HepG2 (cell line): ENCODE data around the gene SAAL1. TPM values are rescaled to one million over a fixed set of nuclear protein-coding genes. Genes with fewer than 3 reads are reported as not detected.
A peak's percentile ranks its signal among the peaks of the same experiment; 100 is the strongest.

Experiments
- ADNP ChIP-seq: sonication (generic); formaldehyde crosslinking; IDR thresholded peaks from 2 replicates; pipeline ENCODE4 v1.4.0; 2020; ENCODE audit warnings: missing genetic modification reagents
- BRD4 ChIP-seq: sonication (generic); formaldehyde crosslinking; IDR thresholded peaks from 2 replicates; pipeline ENCODE4 v1.4.0; 2020; ENCODE audit warnings: missing genetic modification reagents
- CEBPZ ChIP-seq: IDR thresholded peaks from 2 replicates; pipeline ENCODE4 v1.6.1; 2012; ENCODE audit warnings: low read length, improper control_type of control experiment
- CENPBD1 ChIP-seq: sonication (generic); formaldehyde crosslinking; IDR thresholded peaks from 2 replicates; pipeline ENCODE4 v1.8.0; 2022; ENCODE audit warnings: missing genetic modification reagents, low read depth, mild to moderate bottlenecking, borderline replicate concordance
- CHD2 ChIP-seq: IDR thresholded peaks from 2 replicates; pipeline ENCODE4 v1.6.1; 2011; ENCODE audit warnings: low read depth, low read length, improper control_type of control experiment
- ELF1 ChIP-seq: sonication (generic); formaldehyde crosslinking; IDR thresholded peaks from 2 replicates; pipeline ENCODE4 v1.4.0; 2020; ENCODE audit warnings: missing genetic modification reagents
- ETV6 ChIP-seq: sonication (generic); formaldehyde crosslinking; conservative IDR thresholded peaks from 2 replicates; pipeline ENCODE4 v1.4.0; 2020; ENCODE audit warnings: missing genetic modification reagents
- HCFC1 ChIP-seq: fragments of 150-350 bp; IDR thresholded peaks from 2 replicates; pipeline ENCODE4 v1.6.1; 2014; ENCODE audit warnings: low read depth, low read length
- KDM5A ChIP-seq: fragments of 200-600 bp; sonication (generic); IDR thresholded peaks from 2 replicates; pipeline ENCODE4 v1.7.0; 2018; ENCODE audit warnings: antibody characterized with exemption, mild to moderate bottlenecking, low read length, borderline replicate concordance
- MYC ChIP-seq: sonication (generic); formaldehyde crosslinking; IDR thresholded peaks from 2 replicates; pipeline ENCODE4 v1.9.0; 2021; ENCODE audit warnings: missing genetic modification reagents, borderline replicate concordance
- SALL2 ChIP-seq: sonication (generic); formaldehyde crosslinking; IDR thresholded peaks from 2 replicates; pipeline ENCODE4 v1.8.1; 2023; ENCODE audit warnings: mild to moderate bottlenecking, missing genetic modification reagents, inconsistent platforms
- ZNF160 ChIP-seq: sonication (generic); formaldehyde crosslinking; IDR thresholded peaks from 2 replicates; pipeline ENCODE4 v1.8.0; 2022; ENCODE audit warnings: mild to moderate bottlenecking, inconsistent platforms, missing genetic modification reagents
- ZNF296 ChIP-seq: sonication (generic); formaldehyde crosslinking; conservative IDR thresholded peaks from 2 replicates; pipeline ENCODE4 v1.5.0; 2020; ENCODE audit warnings: mild to moderate bottlenecking, missing genetic modification reagents
- ZNF318 ChIP-seq: sonication (generic); formaldehyde crosslinking; IDR thresholded peaks from 2 replicates; pipeline ENCODE4 v1.4.0; 2020; ENCODE audit warnings: mild to moderate bottlenecking, missing genetic modification reagents
- ZNF460 ChIP-seq: sonication (generic); formaldehyde crosslinking; IDR thresholded peaks from 2 replicates; pipeline ENCODE4 v1.5.1; 2020; ENCODE audit warnings: missing genetic modification reagents, mild to moderate bottlenecking, borderline replicate concordance
- ZNF7 ChIP-seq: IDR thresholded peaks from 2 replicates; pipeline ENCODE4 v1.6.1; 2016; ENCODE audit warnings: missing biosample characterization, missing genetic modification reagents
- polyA plus RNA-seq, 8 experiments: library from polyadenylated mRNA; depleted of rRNA in 3 of 8; stranded (reverse) in 7 of 8; unstranded in 1 of 8; fragments of >200 nt; fragmentation: Illumina TruSeq in 4 of 8; extraction: Trizol in 4 of 8; gene quantifications; 2 replicates each; pipeline versions ENCODE4 v1.2.1 to v1.2.3, GENCODE V29; 2011 to 2016; ENCODE audit warnings: low read depth in 4 of 8, missing spikeins in 1 of 8, mixed read lengths in 1 of 8; ENCODE audit not compliant: insufficient read depth in 1 of 8
- total RNA-seq, 5 experiments: library from RNA; depleted of rRNA; stranded (reverse); fragments of >200 nt; fragmentation: Illumina TruSeq; extraction: Trizol; gene quantifications; 2 replicates each; pipeline ENCODE4 v1.2.3, GENCODE V29; 2016; ENCODE audit warnings: low read depth in 1 of 5

SAAL1 gene
- total and polyA plus RNA-seq, 2 of the 13 experiments (the other 11 are each of a cell fraction or from before 2014, with no cell fraction given) = 16.5 to 46.0 TPM

GRCh38 chr11:18105802-18106574 lies at the start of gene SAAL1 (continued):
- peak; percentile 88 for TF ChIP-seq SALL2 (CRISPR knock-in tag)
- peak; percentile 78; the same call in 1 of the 2 replicates for TF ChIP-seq ZNF296 (CRISPR knock-in tag)
- TF ChIP-seq ZNF7 (CRISPR knock-in tag) = no peak
- TF ChIP-seq ETV6 (CRISPR knock-in tag) = 0 out of 2 replicates have a peak, but pooled peaks have one; percentile 60
- TF ChIP-seq ZNF318 (CRISPR knock-in tag) = peak; percentile 56; the same call in 1 of the 2 replicates
- TF ChIP-seq HCFC1 = no peak; the same call in 1 of the 2 replicates
- TF ChIP-seq ZNF160 (CRISPR knock-in tag) = peak; percentile 56; the same call in 1 of the 2 replicates
- TF ChIP-seq ELF1 (CRISPR knock-in tag) = peak; percentile 89
- TF ChIP-seq ZNF460 (CRISPR knock-in tag) = no peak
- TF ChIP-seq CENPBD1 = peak; percentile 38; the same call in 1 of the 2 replicates
- no peak for TF ChIP-seq CEBPZ
- TF ChIP-seq CHD2 = no peak; the same call in 1 of the 2 replicates
- 0 out of 2 replicates have a peak, but pooled peaks have one; percentile 44 for TF ChIP-seq BRD4 (CRISPR knock-in tag)
- no peak for TF ChIP-seq ADNP (CRISPR knock-in tag)
- TF ChIP-seq MYC (CRISPR knock-in tag) = peak; percentile 88; the same call in 1 of the 2 replicates
- TF ChIP-seq KDM5A = peak; percentile 31; the same call in 1 of the 2 replicates
